Measurements from ENCODE around the gene TTLL7.

- TF ChIP-seq, protein P1, sequence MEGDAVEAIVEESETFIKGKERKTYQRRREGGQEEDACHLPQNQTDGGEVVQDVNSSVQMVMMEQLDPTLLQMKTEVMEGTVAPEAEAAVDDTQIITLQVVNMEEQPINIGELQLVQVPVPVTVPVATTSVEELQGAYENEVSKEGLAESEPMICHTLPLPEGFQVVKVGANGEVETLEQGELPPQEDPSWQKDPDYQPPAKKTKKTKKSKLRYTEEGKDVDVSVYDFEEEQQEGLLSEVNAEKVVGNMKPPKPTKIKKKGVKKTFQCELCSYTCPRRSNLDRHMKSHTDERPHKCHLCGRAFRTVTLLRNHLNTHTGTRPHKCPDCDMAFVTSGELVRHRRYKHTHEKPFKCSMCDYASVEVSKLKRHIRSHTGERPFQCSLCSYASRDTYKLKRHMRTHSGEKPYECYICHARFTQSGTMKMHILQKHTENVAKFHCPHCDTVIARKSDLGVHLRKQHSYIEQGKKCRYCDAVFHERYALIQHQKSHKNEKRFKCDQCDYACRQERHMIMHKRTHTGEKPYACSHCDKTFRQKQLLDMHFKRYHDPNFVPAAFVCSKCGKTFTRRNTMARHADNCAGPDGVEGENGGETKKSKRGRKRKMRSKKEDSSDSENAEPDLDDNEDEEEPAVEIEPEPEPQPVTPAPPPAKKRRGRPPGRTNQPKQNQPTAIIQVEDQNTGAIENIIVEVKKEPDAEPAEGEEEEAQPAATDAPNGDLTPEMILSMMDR (IDR thresholded peaks at IDR 0.05; ENCODE audit: low read length) = no peak
- no peak for TF ChIP-seq EZH2 (optimal IDR thresholded peaks at IDR 0.05; ENCODE audit: low read depth, low read length)
Observed at GRCh38 chr1:83996621-83997020, 2.3 kb downstream of the TTLL7 start.
